GM19238 (cell line): ENCODE data around the gene PLXND1.
"Not testable (repeated sequence)": the region's sequence is repeated elsewhere in the genome, so short reads cannot be mapped to it uniquely, and the experiment has no call there.

Experiments used
- DNase-seq: peaks from one replicate; pipeline ENCODE4 v3.0.0; 2011; ENCODE audit warnings: low spot score; ENCODE audit not compliant: insufficient read length

The PLXND1 gene

GRCh38 chr3:129529436-129530210, 76.9 kb downstream of the PLXND1 start:
- DNase-seq: no peak

DNA sequence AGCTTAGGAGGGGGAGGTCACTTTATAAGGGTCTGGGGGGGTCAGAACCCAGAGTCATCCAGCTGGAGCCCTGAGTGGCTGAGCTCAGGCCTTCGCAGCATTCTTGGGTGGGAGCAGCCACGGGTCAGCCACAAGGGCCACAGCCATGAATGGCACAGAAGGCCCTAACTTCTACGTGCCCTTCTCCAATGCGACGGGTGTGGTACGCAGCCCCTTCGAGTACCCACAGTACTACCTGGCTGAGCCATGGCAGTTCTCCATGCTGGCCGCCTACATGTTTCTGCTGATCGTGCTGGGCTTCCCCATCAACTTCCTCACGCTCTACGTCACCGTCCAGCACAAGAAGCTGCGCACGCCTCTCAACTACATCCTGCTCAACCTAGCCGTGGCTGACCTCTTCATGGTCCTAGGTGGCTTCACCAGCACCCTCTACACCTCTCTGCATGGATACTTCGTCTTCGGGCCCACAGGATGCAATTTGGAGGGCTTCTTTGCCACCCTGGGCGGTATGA, 77.8 kb downstream of the PLXND1 start, which contains the start of gene RHO:
Gene RHO (plus strand): TSS at position 51 of the 512 bp plus-strand sequence. CDS start 95 bp downstream, at position 146.
- no peak for DNase-seq

GRCh38 chr3:129527262-129527661, 79.2 kb downstream of the PLXND1 start:
- no peak for DNase-seq

DNA sequence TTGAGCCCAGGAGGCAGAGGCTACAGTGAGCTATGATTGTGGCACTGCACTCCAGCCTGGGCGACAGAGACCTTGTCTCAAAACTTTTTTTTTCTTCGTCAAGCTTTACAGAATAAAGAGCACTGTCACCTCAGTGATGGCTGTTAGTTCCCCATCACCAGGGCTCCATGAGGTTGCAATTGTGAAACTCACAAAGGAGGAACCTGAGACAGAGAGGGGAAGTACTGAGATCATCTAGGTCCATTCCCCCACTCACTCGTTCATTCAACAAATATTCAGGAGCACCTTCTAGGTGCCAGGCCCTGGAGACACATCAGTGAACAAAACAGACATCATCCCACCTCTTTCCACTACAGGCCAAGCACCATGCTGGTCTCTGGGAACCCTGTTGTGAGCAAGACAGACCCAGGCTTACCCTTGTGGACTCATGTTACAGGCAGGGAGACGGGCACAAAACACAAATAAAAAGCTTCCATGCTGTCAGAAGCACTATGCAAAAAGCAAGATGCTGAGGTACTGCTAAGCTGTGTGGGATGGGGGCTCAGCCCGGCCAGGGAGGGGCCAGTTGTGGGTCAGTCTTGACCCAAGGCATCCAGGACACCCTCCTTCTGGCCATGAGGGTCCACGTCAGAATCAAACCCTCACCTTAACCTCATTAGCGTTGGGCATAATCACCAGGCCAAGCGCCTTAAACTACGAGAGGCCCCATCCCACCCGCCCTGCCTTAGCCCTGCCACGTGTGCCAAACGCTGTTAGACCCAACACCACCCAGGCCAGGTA, 80.2 kb downstream of the PLXND1 start:
- peak; percentile 70 for DNase-seq

DNA sequence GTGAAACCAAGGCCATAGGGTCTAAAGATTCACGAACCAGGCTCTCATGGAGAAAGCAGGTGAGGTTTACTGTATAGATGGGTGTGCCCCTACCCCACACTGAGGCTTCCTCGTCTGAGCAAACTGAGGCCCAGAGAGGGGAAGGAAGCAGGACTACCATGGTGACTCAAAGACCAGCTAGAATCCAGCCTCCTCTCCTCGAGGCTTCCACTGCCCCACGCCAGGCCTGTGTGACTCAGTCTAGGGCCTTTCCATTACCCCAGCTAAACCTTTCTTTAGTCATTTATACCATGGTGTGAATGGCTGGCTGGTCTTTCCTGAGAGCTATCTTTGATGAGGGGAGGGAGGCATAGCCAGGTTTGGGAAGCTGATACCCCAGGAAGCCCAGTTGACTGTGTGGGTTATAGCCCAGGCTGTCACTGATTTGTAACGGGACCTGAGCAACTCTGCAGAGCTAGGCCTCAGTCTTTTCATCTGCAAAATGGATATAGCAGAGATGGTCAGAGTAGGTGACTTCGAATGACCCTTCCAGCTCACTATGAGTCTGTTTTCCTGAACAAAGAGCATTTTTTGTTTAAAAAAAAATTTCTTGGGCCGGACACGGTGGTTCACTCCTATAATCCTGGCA, 81.0 kb downstream of the PLXND1 start:
- no peak for DNase-seq

GRCh38 chr3:129524081-129524480, 82.4 kb downstream of the PLXND1 start:
- no peak for DNase-seq

DNA sequence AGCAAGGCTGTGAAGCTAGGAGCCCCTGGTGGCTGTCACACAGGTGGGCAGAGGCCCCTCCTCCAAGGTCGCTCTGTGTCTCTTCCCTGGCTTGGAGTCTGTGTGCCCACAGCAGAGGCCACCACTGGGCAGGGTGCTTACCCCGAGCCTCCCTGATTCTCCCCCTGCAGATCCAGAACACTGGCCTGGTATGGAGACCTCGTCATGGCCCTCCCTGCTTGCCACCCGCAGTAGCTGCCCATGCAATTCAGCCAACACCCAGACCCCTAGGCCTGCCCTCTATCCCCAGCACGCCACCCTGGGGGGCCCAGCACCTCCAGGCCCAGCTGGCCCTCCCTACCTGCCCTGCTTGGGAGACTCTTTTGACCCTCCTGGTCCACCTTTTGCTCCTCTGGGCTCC, 83.5 kb downstream of the PLXND1 start:
- DNase-seq: no peak

DNA sequence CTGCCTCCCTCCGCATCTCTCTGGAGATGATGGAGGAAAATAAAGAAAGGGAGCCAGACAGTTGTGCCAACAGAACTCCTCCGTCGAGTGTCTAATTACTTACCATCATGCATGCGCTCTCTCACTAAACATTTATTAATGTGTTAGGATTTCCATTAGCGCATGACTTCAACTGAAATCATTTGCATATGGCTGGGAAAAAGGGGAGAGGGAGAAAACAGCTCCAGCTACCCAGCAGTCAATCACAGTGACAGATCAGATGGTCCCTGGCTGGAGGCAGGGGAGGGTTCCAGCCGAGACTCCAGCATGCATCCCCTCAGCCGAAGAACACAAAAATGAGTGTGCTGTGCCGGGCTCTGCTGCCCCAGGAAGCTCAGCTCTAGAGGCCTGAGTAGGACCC, 84.9 kb downstream of the PLXND1 start:
- no peak for DNase-seq

DNA sequence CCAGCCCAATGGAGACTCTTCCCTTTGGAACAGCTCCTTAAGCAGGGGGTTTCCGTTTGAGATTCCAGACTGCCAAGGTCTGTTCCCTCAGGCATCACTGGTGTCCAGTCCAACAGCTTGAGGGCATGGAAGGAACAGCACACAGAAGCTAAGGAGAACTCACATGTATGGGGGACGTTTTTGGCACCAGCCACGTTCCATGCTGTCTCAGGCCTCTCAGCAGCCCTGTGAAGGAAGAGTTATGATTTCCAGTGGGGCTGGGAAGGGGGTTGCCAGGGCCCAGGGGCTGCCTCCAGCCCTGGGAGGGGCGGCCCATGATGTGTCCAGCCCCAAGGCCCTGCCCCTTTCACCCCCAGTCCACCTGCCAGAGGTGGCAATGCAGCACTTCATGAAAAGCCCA, 85.5 kb downstream of the PLXND1 start:
- no peak for DNase-seq

- no peak for DNase-seq
Observed at GRCh38 chr3:129519896-129520715, 86.4 kb downstream of the PLXND1 start.

DNA sequence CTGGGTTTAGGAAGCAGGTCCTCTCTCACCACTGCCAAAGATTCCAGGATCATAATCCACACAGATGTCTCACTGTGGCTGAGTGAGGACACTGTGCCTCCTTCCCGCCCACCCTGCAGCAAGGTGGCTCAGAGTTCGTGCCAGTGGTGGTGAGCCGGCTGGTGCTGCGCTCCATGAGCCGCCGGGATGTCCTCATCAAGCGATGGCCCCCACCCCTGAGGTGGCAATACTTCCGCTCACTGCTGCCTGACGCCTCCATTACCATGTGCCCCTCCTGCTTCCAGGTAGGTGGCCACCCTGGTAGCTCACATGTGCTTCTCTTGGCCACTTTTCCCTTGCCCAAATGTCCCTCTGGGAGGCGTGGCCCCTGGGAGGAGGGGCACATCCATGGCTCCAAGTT, 87.0 kb downstream of the PLXND1 start:
- DNase-seq: no peak

GRCh38 chr3:129518581-129518980, 87.9 kb downstream of the PLXND1 start:
- DNase-seq: no peak

- no peak for DNase-seq
Observed at GRCh38 chr3:129518038-129518561, 88.4 kb downstream of the PLXND1 start.

GRCh38 chr3:129517516-129517915, 89.0 kb downstream of the PLXND1 start:
- DNase-seq: no peak

DNA sequence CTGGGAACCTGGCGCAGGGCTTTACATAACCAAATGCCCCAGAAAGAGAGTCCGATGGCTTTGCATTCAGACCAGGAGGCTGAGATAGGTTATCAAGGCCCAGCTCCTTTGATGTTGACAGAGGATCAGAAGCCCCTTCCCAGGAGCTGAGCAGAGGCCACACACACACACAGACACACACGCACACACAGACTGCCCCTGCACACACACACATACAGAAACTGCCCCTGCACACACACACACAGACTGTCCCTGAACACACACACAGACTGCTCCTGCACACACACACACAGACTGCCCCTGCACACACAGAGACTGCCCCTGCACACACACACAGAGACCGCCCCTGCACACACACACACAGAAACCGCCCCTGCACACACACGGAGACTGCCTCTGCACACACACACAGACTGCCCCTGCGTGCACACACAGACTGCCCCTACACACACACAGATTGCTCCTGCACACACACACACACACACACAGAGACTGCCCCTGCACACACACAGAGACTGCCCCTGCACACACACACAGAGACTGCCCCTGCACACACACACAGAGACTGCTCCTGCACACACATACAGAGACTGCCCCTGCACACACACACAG, 90.5 kb downstream of the PLXND1 start:
- not testable (repeated sequence) for DNase-seq

DNA sequence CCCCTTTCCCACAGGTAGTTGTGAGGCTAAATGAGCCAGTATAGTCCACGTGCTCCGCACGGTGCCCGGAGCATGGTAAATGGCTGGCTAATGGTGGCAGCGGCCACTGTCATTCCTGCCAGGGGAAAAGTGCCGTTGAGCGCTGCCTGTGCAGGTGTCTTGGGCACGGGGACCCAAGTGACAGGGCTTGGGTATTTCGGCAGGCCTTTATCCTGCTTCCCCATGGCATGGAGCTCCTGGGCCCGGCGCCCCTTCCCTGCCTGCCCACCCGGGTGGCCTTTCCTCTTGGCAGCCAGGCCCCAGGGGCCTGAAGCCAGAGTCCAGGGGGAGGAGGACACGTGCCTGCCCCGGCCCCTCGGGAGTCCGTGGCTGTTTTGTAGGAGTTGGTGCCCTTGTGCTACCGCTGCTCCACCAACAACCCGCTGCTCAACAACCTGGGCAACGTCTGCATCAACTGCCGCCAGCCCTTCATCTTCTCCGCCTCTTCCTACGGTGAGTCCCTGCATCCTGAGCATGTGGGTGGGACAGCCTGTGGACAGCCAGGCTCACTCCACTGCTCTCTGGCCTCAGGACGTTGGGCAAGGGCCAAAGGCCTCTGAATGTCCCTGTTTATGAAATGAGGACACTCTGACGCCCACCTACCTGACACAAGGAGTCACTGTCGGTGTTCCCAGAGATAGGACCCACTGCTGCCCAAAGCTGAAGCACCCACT, 91.2 kb downstream of the PLXND1 start:
- not testable (repeated sequence) for DNase-seq

DNA sequence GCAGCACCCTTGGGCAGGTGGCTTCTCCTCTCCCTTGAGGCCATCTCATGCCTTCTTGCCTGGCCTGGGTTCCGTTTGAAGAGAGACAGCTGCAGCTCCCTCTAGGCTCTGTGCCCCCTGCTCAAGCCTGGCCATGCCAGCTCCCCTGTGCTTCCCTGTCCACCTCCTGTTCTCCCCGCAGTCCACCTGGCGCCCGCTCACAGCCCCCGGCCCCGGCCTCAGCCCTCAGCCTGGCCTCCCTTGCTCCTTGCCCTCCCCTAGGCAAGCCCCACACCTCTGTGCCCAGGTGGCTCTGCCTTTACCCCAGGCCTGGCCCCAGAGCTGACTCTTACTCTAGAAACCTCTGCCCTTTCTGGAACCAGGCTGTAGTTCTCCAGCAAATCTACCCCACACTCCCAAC, 91.9 kb downstream of the PLXND1 start:
- DNase-seq: no peak

DNA sequence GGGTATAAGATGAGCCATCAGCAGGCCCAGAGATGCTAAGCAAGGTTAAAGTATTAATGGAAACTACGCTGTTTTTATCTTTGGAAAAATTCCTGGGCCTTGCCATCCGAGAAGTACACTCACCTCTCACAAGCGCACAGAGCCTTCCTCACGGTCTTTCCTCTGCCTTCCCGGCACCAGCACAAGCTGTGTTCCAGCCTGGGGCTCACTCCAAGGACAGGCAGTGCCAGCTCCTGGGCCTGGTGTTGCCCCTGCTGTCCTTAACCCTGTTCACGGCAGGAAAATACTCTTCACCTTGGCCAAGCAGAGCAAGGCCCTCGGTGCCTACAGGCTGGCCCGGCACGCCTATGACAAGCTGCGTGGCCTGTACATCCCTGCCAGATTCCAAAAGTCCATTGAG, 92.4 kb downstream of the PLXND1 start:
- DNase-seq: no peak

DNA sequence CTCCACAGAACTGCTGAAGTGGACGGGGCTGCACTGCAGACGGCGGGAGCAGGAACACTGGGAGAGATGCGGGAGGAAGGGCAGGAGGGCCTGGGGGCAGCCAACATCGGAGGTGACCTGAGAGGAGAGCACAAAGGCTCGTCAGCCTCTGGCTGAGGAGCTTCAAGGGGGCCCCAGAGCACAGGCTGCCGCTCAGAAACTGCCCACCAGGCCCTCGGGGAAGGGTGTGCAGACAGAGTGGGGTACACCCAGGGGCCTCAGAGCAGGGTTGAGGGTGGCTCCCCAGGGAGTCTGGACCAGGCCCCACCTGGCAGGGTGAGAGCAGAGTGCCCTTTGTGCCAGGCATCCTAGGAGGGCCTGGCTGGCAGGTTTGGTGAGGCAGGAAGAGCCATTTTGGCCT, 92.8 kb downstream of the PLXND1 start:
- no peak for DNase-seq

- no peak for DNase-seq
Observed at GRCh38 chr3:129512595-129512994, 93.9 kb downstream of the PLXND1 start.
